Measurements from ENCODE around the gene QRICH1. TPM values are rescaled to one million over a fixed set of nuclear protein-coding genes. Genes with fewer than 3 reads are reported as not detected.
"Not testable (repeated sequence)": the region's sequence is repeated elsewhere in the genome, so short reads cannot be mapped to it uniquely, and the experiment has no call there.

Gene QRICH1
- total RNA-seq, 2 donors from 2014 or later: 126 to 150 TPM

GRCh38 chr3:49015765-49016164 lies 78.1 kb downstream of the QRICH1 start:
- DNase-seq (ENCODE audit: low spot score in 2 of 2) (no peak), ATAC-seq (no peak)
- Mint-ChIP-seq H3K36me3 (peaks cover 4 to 13% of the 10 kb centered on the region in 2 donors), H3K27ac (peak overlapping the region in 1 of 2 donors; percentile 64), H3K9me3 (no peaks in the 10 kb centered on the region)

DNA sequence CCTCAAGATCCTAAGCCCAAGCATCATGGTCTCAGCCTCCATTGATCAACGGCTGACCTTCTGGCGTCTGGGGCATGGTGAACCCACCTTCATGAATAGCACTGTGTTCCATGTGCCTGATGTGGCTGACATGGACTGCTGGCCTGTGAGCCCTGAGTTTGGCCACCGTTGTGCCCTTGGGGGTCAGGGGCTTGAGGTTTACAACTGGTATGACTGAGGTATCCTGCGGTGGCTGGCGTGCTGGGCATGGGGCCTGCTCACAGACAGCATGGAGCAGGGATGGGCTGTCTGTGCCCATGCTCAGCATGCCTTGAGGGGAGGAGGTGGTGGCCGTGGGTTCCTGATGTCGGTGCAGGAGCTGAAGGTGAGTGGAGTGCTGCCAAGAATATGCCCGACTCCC lies 78.8 kb downstream of the QRICH1 start:
- ATAC-seq (no peak), DNase-seq (ENCODE audit: low spot score in 2 of 2) (no peak)
- Mint-ChIP-seq H3K9me3 (no peaks in the 10 kb centered on the region), H3K36me3 (peaks cover 0 to 6% of the 10 kb centered on the region in 2 donors), H3K27ac (peak overlapping the region in 1 of 2 donors; percentile 64)

DNA sequence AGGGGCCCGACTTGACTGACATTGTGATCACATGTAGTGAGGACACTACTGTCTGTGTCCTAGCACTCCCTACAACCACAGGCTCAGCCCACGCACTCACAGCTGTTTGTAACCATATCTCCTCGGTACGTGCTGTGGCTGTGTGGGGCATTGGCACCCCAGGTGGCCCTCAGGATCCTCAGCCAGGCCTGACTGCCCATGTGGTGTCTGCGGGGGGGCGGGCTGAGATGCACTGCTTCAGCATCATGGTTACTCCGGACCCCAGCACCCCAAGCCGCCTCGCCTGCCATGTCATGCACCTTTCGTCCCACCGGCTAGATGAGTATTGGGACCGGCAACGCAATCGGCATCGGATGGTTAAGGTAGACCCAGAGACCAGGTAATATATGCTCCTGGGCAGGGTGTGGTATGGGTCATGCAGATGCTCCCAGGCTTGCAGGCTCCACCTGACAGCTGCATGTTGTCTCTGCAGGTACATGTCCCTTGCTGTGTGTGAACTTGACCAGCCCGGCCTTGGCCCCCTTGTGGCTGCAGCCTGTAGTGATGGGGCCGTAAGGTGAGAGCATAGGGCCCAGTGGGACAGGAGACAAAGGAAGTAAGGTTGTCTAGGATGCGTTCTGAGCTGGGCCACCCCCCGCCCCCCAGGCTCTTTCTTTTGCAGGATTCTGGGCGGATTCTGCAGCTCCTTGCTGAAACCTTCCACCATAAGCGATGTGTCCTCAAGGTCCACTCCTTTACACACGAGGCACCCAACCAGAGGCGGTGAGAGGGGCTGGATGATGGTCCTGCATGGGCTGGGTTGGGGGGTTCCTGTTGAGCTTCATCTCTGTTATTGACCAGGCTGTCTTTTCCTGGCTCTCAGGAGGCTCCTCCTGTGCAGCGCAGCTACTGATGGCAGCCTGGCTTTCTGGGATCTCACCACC lies 79.9 kb downstream of the QRICH1 start:
- DNase-seq (ENCODE audit: low spot score in 2 of 2) (peak in 1 of 2 donors; percentile 69), ATAC-seq (peak; percentile 17 to 30)
- Mint-ChIP-seq H3K36me3 (peaks cover 0 to 6% of the 10 kb centered on the region in 2 donors), H3K9me3 (no peaks in the 10 kb centered on the region), H3K27ac (peak overlapping the region in 1 of 2 donors; percentile 36)

GRCh38 chr3:49013113-49013737 lies 80.6 kb downstream of the QRICH1 start:
- peaks cover 3 to 8% of the 10 kb centered on the region in 2 donors for H3K36me3 Mint-ChIP-seq
- H3K9me3 Mint-ChIP-seq: no peaks in the 10 kb centered on the region
- ATAC-seq: no peak
- no peak overlapping the region for H3K27ac Mint-ChIP-seq
- no peak for DNase-seq (ENCODE audit: low spot score in 2 of 2)

GRCh38 chr3:49012441-49013017 lies 81.3 kb downstream of the QRICH1 start:
- Mint-ChIP-seq H3K9me3 (no peaks in the 10 kb centered on the region), H3K36me3 (peaks cover 7 to 12% of the 10 kb centered on the region in 2 donors), H3K27ac (peak overlapping the region in 1 of 2 donors; percentile 55)
- ATAC-seq: no peak
- DNase-seq (ENCODE audit: low spot score in 2 of 2): no peak

- DNase-seq (ENCODE audit: low spot score in 2 of 2): no peak
- Mint-ChIP-seq H3K36me3 (peaks cover 11 to 14% of the 10 kb centered on the region in 2 donors), H3K9me3 (no peaks in the 10 kb centered on the region), H3K27ac (peak overlapping the region; percentile 89 to 94)
- ATAC-seq: no peak
Observed at GRCh38 chr3:49009396-49009795, 84.5 kb downstream of the QRICH1 start.

DNA sequence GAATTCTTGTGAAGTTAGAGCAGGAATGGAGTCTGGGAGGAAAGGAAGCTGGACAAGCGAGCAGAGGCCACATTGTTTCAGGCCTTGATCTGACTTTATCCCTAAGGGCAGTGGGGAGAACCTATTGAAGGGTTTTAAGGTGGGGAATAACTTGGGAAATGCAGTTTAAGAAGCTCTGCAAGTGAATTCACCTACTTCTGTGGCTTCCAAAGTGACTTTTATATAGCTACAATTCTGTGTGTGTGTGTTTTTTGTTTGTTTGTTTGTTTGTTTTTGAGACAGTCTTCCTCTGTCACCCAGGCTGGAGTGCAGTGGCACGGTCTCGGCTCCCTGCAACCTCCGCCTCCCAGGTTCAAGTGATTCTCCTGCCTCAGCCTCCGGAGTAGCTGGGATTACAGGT lies 85.2 kb downstream of the QRICH1 start:
- Mint-ChIP-seq H3K36me3 (peaks cover 11 to 14% of the 10 kb centered on the region in 2 donors), H3K27ac (peak overlapping the region; percentile 94)
- not testable (repeated sequence) for DNase-seq (ENCODE audit: low spot score in 2 of 2); H3K9me3 Mint-ChIP-seq; ATAC-seq

DNA sequence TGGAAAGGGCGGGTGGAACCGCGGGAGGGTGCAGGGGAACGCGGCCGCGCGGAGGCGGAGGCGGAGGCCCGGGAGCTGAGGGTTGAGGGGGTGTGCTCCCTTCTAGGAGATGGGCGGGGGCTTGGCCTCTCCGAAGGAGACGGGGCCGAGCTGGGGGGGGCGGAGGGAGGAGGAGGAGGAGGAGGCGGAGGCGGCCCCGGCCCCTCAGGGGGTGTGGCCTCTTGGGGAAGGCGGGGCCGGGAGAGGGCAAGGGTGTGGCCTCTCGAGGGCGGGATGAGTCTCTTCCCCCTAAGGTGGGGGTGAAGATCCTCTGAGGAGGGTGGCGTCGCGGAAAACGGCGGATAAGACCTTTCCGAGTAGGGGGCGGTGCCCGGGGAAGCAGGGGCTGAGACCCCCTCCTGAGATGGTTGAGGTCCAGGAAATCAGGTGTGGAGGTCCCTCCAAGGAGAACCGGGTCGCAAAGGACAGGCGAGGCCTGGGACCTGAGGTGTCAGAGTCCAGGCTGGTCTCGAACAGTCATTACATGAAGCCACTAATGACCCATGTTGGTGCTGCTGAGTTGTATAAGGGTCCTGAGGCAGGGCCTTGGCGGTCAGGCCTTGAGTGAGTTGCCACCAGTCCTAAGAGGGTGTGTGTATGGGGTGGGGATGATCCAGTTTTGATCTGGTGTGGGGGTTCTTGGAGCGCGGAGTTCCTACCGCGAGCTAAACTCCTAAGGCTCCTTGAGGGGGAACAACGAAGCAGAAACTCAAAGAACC lies 85.9 kb downstream of the QRICH1 start:
- Mint-ChIP-seq H3K36me3 (peaks cover 11 to 14% of the 10 kb centered on the region in 2 donors), H3K9me3 (no peaks in the 10 kb centered on the region), H3K27ac (peak overlapping the region; percentile 94 to 98)
- ATAC-seq (peak; percentile 53 to 71), DNase-seq (ENCODE audit: low spot score in 2 of 2) (peak; percentile 86 to 94)

GRCh38 chr3:49007068-49007770 lies 86.7 kb downstream of the QRICH1 start, which contains the start of gene WDR6:
Gene WDR6 (plus strand): TSS chr3:49007391. CDS start chr3:49007432, 41 bp downstream.
- ATAC-seq: peak; percentile 89 to 94
- DNase-seq (ENCODE audit: low spot score in 2 of 2): peak; percentile 97 to 99
- Mint-ChIP-seq H3K36me3 (peaks cover 11 to 14% of the 10 kb centered on the region in 2 donors), H3K27ac (peak within 1 kb of the TSS; percentile 94 to 98), H3K9me3 (no peaks in the 10 kb centered on the region)

GRCh38 chr3:49006408-49007067 lies 87.3 kb downstream of the QRICH1 start:
- ATAC-seq (no peak), DNase-seq (ENCODE audit: low spot score in 2 of 2) (peak in 1 of 2 donors; percentile 30)
- peaks cover 11 to 14% of the 10 kb centered on the region in 2 donors for H3K36me3 Mint-ChIP-seq
- peak overlapping the region; percentile 94 to 98 for H3K27ac Mint-ChIP-seq
- no peaks in the 10 kb centered on the region for H3K9me3 Mint-ChIP-seq

DNA sequence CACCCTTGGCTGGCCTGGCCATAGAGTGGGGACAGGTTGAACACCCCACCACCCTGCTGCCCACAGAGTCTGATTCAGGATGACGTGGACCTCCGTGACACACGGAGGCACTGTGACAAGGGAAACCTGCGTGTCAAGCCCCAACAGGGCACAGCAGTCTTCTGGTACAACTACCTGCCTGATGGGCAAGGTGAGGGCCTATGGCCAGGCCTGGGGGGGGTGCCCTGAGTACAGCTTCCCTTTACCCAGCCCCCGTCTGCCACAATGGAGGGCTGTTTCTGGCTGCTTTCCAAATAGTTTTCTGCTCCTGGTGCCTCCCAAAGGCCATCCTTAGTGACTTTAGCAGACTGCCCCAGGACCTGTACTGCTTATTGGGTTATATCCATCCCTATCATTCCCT lies 87.9 kb downstream of the QRICH1 start:
- peak overlapping the region in 1 of 2 donors; percentile 94 for H3K27ac Mint-ChIP-seq
- no peak for ATAC-seq
- H3K36me3 Mint-ChIP-seq: peaks cover 11 to 14% of the 10 kb centered on the region in 2 donors
- no peak for DNase-seq (ENCODE audit: low spot score in 2 of 2)
- no peaks in the 10 kb centered on the region for H3K9me3 Mint-ChIP-seq

DNA sequence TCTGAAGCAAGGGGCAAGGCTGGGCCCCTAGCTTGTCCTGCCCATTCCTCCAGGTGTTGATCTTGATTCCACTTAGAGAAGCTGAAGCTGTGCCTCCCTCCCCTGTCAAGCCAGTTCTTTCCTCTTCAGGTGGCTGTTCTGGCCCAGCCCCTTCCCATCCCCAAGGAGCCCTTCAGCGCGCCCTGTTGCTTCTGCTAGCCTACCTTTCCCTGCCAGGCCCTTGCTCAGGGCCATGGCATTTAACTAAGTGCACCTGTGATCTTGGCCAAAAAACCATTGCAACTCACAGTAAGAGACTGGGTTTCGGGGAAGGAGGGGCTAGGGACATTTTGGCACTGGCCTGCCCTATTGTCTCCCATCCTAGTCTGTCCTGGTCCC lies 88.6 kb downstream of the QRICH1 start:
- Mint-ChIP-seq H3K36me3 (peaks cover 11 to 14% of the 10 kb centered on the region in 2 donors), H3K27ac (no peak overlapping the region)
- no peak for ATAC-seq

DNA sequence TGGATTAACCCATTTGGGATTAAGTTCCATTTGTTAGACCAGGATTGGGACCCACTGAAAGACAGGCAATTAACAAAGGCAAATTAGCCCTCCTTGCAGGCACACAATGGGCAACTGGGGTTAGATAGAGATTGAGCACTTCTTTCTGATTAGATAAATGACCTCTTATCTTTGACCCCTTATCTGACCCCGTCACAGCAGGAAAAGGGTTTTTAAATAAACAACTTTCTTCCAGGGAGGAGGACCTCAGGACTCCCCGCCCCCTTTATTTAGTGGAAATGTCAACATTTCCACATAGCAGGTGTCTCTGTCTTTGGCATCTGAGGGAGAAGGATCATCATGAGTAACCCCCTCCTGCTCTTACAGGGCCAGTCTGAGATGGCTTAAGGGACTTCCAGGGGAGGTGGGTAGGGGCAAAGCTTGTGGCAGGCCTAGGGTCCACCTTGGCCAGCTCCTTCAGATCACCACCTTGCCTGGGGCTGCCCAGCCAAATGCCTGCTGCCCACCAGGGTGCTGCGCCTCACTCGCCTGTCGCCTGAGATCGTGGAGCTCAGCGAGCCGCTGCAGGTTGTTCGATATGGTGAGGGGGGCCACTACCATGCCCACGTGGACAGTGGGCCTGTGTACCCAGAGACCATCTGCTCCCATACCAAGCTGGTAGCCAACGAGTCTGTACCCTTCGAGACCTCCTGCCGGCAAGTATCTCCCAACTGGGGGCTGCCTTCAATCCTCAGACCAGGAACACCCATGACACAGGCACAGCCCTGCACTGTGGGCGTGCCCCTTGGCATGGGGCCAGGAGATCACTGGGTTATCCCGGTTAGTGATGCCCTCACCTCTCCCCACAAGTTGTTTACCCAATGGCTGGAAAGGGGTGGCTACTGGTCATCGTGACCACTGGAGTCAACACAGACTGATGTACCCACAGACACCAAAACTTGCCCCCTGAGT lies 89.2 kb downstream of the QRICH1 start:
- no peak for ATAC-seq
- DNase-seq (ENCODE audit: low spot score in 2 of 2): no peak
- peaks cover 11 to 14% of the 10 kb centered on the region in 2 donors for H3K36me3 Mint-ChIP-seq
- H3K27ac Mint-ChIP-seq: no peak overlapping the region
- no peaks in the 10 kb centered on the region for H3K9me3 Mint-ChIP-seq

More for the DNA sequence above, 88.6 kb downstream of the QRICH1 start:
- DNase-seq (ENCODE audit: low spot score in 2 of 2): no peak
- no peaks in the 10 kb centered on the region for H3K9me3 Mint-ChIP-seq

DNA sequence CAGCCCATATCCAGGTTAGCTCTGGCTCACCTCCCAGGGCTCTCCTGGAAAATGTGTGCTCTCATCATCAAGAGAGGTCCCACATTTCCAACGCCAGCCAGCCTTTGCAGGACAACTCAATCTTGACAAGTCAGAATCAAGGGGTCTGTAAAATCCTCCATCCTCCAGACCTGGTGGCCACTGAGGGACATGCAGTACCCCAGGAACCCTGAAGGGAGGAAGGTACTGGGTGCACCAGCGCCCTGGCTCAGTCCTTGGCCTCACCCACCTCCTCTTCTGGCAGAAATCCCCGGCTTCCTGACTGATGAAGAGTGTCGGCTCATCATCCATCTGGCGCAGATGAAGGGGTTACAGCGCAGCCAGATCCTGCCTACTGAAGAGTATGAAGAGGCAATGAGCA lies 92.7 kb downstream of the QRICH1 start:
- Mint-ChIP-seq H3K36me3 (no peaks in the 10 kb centered on the region), H3K9me3 (no peaks in the 10 kb centered on the region), H3K27ac (peak overlapping the region; percentile 71 to 91)
- ATAC-seq: no peak
- no peak for DNase-seq (ENCODE audit: low spot score in 2 of 2)
